HG02884 (cell line): Measurements from ENCODE around the gene RNF141.

ENCODE experiments used
- ATAC-seq: cut with Tn5 transposase; IDR thresholded peaks from one replicate; pipeline ENCODE4 v1.9.1; 2021; ENCODE audit warnings: mild to moderate bottlenecking, moderate library complexity; ENCODE audit not compliant: unreplicated experiment

Gene RNF141

DNA sequence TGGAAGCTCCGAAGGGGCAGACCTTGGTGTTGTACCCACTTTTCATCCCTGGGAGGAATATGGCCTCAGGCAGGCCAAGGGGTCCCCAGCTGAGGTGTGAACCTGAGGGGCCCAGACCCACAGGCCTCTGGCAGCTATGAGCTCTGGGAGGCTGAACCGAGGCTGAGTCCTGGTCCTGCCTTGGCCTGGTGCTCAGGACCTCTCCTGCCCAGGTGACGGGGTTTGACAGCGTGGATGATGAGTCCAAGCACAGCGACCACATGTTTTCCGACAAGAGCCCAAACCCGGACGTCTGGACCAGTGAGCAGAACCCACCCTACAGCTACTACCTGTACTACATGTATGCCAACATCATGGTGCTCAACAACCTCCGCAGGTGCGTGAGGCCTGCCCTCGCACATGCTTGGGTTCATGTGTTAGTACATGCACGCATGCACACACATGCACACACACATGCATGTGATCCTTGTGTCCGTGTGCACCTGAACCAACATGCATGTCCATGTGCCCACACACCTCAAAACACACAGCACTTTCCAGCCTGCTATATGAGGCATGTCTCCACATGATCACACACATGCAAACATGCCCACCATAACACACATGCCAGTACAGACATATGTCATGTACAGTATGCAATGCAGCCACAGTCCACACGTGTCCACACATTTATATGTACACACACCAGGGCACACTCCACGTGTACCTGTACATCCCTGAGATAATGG lies 40.9 kb downstream of the RNF141 start:
- no peak for ATAC-seq

DNA sequence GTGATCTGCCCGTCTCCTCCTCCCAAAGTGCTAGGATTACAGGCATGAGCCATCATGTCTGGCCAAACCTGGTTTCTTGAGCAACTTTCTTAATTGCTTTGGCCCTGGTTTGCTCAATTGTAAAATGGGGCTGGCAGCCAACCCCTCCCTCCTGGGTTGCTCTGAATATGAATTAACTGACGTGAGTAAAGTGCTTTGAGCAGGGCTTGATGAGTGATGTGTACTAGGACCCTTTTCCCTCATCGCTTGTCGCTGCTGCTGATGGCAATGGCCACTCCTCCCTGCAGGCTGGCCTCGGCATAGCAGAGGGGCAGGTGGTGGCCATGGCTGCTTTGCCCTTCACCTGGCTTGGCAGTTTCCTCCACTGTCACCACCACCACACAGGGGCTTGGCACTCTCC lies 41.5 kb downstream of the RNF141 start:
- no peak for ATAC-seq

DNA sequence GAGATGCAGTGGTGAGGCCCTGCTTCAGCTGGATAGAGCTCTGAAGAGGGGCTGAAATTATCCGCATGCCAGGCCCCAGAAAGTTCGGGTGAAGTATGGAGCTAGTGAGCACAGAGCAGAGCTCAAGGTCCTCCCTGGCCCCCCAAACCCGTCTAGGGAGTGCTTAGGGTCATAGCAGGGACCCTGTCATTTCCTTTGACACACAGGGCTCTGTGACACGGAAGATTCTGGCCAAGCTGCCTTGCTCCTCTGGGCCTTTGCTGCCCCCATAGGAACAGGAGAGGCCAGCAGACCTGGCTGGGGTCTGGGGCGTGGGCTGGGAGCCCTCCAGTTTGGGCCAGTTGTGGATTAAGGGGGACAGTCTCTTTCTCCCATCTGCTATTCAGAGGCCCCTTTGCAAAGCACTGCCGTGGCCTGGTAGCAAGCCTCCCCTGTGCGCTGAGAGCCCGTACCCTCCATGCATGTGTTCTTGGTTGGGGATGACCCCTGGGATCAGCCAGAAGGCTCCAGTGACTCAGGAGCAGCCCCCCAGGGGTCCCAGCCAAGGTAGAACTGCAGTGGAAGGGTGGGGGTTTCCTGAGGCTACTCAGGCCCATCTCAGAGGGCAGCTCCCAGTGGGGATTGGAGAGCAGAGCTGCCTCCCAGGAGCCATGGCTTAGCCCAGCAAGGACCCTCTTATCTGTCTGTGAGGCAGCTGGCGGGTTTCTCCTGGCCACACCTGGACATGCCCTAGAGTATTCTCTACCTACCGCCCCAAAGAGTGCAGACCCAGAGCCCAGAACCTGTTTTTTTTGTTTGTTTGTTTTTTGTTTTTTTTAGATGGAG lies 42.3 kb downstream of the RNF141 start:
- ATAC-seq = no peak

DNA sequence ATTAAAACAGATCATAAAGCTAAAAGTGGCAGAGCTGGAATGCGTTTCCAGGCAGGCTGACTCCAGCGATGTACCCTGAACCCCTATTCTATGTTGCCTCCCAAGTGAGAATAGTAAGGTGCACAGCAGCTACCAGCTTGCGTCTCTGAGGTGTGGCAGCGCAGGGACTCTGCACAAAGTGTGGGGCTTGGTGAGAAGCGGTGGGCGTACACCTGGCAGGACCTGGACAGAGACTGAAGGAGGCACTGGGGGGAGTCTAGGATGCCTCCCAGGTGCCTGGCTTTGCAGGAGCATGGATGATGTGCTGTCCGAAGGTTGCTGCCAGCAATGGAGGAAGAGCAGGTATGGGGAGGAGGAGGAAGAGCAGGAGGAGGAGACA lies 43.0 kb downstream of the RNF141 start:
- no peak for ATAC-seq

DNA sequence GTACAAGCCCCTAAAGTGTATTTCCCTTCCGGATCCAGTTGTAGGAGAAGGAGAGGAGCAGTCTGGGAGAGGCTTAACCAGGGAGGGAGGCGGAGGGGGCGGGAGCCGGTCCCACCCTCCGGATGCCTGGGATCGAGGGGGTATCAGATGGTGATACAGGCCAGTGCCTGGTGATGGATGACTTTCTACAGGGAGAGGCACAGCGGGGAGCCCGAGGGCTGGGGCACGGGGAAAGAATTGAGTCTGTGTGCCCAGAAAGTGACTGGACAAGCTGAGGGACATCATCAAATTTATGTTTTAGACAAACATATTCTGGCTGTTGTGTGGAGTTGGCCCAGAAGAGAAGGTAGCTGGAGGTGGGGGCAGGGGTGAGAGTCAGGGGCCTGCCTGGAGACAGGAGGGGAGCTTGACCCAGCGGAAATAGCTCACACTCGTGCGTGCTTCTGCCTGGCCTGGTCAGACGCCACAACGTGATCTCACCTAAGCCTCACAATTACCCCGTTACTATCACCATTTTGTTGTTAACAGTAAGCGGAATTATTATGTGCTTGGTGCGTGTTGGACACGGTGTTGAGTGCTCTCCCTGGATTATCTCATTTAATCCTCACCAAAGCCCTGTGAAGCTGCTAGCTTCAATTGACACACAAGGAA lies 43.5 kb downstream of the RNF141 start:
- no peak for ATAC-seq

DNA sequence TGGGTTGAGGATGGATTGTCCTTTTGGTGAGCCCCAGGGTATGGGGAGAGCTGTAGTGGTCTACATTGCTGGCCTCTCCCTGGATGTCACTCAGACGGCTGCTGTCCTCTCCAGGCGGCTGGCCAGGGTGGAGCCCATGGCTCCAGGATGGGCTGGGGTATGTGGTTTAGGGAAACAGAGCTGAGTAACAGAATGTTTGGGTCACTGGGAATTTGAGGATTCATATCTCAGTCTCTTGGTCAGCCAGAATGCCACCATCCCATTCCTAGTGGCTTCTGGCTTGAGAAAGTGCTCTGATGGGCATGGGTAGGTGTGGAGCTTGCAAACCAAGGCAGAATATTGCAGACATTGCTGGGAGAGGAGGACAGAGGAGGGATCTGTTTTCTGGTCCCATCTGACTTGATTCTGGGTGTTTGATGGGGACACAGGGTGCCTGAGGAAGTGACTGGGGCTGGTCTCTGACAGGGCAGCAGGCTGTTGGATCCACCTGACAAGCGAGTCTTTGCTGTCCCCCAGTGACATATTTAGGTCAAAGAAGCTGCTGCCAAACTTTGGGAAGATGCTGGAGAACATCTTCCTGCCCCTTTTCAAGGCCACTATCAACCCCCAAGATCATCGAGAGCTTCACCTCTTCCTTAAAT lies 44.6 kb downstream of the RNF141 start:
- ATAC-seq = no peak

DNA sequence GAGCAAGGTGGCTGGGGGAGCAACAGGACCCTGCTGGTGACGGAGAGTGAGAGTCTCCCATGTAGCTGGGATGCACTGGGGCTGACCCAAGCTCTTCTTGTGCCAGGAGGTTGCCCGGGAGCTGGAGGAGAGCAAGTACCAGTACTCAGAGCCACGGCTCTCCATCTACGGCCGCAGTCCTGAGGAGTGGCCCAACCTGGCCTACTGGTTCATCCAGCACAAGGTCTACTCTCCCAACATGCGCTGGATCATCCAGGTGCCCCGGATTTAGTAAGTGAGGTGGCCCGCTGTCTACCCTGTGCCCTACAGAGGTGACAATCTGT lies 45.6 kb downstream of the RNF141 start:
- ATAC-seq = no peak

DNA sequence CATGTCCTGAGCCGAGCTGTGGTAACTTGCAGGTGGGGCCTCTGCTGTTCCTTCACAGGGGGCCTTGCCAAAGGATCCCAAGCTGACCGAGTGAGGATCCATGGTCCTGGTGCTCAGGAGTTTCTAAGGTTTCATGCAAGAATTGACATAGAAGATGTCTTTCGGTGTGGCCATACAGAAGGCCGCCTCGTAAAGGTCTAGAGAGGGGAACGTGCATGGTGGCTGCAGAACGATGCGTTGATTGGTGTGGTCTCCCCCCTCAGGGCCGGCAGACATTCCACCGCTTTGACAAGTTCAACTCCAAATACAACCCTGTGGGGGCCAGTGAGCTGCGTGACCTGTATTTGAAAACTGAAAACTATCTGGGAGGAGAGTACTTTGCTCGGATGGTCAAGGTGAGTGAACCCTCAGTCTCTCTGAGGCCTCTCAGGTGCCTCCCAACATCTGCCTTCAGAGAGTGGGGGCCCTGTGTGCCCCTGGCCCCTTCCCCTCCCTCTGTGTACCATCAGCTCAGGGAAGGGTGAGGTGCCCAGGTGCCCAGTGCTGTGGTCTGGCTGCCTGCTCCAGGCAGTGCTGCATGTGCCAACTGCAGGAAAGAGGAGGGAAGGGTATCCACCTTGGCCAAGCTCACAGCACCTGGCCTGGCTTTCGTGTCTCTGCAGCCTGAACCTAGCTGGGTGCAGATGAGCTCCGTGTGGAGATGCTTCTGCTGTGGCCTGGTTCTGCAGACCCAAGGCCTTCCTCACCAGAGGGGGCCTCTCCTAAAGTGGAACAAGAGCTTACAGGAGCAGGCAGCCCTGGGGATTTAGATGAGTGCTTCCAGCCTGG lies 46.1 kb downstream of the RNF141 start:
- no peak for ATAC-seq

DNA sequence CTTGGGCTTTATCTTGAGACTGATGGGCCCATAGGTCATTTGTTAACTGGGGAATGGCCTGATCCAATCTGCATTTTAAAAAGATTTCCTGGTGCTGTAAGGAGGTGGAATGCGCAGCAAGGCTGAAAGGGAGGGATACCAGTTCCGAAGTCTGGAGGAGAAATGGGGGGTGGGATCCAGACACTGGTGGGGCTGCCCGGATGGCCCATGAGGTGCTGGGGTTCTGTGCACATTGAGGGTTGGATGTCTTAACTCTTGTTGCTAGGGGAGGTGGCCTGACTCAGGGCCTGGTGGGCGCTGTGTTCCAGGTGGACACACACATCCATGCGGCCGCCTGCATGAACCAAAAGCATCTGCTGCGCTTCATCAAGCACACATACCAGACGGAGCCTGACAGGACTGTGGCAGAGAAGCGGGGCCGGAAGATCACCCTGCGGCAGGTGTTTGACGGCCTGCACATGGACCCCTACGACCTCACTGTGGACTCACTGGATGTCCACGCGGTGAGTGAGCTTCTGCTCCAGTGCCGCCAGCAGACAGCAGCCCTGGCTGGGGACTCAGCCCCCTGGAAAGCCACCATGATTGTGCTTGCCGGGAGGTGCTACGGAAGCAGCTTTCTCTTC lies 47.8 kb downstream of the RNF141 start:
- ATAC-seq = no peak

DNA sequence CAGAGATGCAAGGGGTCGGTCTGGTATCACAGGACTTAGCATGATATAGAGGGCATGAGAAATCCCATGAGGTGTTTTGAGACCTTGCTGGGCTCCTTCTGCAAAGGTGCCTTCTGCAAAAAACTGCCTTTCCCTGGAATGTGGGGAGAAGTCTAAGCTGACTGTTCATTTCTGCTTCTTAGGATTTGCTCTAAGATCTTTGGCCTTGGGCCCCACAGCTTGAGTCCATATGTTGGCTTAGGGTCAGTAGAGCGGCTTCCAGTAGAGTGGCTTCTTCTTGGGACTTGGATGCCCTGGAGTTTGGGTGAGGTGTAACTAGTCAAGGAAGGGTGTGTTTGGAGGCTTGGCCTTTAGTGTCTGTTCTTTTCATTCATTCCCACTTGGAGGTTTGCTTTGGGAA lies 48.9 kb downstream of the RNF141 start:
- no peak for ATAC-seq

DNA sequence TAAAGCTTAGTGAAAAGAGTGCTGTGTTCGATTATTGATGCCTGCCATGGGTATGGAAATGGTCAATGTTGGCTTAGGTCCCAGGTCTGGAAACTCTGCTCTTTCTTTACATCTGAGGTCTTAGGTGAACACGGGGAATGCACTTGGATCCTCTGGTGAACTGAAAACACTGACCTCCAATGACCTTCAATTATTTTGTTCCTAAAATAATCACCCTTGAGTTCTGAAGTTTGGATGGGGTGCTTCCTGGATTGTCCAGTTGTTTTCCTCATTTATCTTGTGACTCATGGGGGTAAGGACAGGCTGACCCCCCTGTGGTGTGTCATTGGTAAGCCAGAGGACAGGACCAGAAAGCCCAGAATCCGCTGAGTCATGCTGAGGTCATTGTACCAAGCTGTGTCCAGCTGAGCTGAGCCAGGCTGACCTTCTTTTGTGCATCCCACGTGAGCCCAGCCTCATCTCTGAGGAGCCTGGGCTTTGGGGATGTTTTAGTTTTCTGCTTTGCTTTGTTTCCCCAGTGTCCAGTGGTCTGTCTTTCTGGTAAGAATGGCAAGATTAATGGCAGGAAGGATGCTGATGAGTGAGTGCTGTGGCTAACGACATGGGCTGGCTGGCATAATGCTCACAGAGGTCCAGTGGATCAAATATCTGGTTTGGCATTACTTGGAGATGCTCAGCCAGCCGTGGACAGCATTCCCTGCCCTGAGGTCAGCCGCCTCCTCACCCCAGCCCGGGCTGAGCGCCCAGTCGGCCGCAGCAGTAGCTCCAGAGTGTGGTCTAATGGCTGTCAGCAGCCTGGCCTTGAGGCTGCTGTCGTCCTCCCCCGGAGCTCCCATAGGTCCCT lies 50.4 kb downstream of the RNF141 start:
- no peak for ATAC-seq

DNA sequence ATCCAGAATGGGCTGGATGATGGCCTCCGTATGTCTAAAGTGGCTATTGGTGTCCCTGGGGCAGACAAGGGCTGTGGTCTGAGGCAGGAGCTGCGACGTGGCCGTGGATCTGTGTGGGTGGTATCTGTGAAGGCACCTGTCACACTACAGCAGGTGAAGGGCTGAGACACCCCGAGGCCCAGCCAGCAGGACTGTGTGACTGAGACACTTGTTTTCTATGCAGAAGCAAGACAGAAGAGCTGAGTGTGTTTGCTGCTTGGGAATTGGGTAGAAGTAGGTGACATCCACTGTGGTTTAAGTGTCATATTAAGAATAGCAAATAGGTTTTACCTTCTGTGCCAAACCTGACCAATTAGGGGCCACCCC lies 51.0 kb downstream of the RNF141 start:
- no peak for ATAC-seq

DNA sequence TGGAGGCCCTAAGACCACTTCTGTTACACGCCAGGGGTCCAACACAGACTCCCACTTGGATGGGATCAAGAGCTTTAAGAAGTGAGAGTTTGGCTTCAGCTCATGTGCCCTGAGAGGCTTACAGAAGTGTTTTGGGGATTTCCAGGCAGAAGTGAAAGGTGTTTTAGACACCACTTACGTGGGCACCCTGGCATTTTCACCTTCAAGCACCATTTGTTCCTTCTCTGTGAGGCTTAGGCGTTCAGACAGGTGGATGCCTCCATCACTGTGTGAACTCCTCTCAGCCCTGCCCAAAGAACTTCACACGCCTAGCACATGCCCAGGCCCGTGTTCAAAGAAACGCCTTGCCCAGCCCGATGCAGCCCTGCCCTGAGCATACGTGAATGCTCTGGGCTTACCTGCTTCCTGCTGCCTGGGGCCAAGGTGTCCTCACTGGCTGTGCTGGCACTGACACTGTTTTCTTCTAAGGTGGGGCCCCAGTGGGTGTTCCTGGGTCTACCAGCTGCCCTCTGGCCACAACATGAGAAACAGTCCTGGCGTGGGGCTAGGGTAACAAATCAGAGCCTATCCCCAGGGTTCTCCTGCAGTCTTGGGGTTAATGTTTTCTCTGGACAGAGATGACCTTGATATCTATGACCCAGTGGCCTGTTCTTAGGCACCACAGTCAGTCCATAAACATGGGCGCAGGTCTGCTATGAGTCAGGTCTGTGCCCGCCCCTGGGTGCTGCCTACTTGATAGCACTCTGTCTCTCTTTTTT lies 51.9 kb downstream of the RNF141 start:
- peak; percentile 73 for ATAC-seq

DNA sequence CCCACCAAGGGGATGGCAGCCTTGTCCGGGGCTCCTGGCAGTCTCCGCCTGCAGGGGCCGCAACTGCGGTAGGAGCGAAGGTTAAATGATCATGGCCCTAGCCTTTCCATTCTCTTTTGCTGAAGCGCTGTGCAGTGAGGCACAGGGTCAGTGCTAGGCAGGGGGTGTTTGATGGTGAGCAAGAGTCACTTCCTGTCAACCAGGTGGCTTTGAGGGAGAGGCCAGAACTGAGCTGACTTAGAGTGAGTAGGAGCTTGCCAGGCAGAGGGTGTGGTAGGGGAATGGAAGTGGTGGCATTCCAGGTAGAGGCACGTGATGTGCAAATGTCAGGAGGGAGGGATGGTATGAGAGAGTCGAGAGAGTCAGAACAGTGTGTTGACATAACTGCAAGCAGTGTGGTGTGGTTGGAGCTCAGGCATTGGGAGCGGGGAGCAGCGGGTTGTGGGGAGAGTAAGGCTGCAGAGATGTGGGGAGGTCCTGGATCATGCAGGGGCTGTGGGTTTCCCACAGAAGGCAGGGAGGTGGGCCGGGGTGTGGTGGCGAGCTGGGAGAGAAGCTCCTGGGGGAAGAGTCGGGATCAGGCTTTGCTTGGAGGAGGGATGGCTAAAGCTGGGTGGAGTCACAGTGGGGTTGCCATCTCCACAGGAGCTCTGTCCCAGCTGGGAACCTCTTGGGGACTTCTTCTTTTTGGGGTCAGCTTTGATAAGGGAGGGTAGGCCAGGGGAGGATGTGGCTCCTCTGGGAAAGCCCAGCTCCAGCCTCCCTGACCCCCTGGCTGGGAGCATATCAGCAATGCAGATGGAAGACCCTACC lies 52.7 kb downstream of the RNF141 start:
- ATAC-seq = no peak

DNA sequence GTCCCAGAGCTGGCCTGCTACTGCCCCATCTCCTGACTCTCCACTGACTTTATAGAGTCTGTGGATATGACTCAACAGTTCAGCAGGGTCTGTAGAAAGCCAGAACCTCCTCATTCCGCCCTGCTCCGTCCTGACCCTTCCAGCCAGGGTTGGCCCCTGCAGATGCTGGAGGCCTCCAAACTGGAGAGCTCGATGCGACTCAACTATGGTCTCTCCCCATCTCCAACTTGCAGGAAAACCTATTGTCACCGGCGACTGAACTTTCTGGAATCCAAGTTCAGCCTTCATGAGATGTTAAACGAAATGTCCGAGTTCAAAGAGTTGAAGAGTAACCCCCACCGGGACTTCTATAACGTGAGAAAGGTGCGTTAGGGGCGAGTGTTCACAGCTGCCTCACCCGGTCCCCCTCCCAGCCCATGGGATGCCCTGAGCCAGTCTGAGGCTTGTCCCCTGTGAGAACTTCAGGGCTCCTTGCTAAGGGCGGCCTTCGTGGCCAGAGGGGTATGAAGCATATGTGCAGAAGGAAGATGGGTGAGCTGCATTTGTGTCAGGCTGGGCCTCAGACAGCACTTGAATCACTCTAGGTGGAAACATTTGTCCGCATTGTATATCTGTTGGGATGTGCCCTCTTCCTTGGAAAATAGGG lies 53.9 kb downstream of the RNF141 start:
- ATAC-seq = no peak

DNA sequence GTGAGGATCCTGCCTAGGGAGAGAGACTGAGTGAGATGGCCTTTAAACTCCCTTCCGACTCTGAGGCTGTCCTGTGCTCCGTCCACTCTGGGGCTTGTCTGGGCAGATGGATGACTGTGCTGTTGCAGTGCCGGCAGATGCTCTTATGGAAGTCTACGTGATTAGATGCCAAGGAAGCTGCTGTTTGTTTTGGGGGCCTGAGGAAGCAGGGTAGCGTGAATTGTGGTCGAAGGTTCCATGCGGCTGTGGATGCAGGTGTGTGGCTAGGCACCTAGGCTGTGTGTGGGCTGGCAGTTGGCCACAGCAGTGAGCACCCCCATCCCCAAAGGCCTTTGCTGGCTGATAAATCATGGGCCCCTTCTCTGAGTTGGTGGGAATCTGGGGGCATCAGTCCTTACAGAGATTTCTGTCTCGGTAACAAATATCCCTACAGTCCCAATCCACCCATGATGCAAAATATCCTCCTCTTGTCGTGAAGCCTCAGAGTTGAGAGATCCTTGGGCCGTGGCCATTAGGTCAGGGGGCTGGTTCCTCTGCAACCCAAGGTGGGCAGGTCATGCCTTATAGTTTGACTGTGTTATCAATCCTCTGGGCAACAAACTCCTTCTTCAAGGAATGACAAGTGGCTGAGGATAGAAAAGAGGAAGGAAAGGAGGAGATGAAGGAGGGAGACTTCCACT lies 54.7 kb downstream of the RNF141 start:
- ATAC-seq = no peak

DNA sequence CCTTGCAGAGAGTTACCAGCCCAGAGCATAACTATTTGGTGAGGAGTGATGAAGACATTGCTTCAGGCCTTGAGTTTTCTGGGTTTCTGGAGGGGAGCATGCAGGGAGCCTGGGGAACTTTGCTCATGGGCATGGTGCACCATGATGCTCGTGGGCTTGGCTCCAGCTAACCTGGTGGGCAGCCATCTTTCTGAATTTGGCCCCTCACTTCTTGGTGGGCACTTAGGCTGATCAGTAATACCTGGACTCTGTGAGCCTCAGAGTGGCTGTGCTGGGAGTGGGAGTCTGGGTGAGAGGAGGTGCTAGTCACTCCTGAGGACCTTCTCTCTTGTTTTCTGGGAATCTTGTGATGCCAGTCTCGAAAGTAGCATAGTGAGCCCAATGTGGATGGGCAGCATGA lies 55.3 kb downstream of the RNF141 start:
- no peak for ATAC-seq
